Measurements from ENCODE around the gene MAGEA9B. TPM values are rescaled to one million over a fixed set of nuclear protein-coding genes. Genes with fewer than 3 reads are reported as not detected.

Gene MAGEA9B
- polyA plus RNA-seq, 1 donor from 2014 or later, result not detected

DNA sequence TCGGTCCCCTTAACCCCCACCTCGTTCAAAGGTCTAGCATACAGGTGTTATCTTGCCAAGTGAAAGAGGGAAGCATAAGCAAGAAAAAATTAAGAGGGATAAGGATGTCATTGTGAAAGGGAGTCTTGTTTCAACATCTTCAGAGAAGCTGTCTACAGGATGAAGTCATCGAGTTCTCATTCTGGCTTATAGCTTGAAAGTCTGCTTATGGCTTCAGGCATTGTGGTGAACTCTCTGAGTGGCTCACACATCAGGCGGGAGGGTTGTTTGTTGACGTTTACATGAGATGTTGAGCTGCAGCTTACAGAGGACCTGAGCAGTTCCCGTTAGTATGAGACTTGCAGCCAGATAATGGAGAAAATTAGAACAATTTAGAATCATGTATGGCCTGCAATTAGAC, 16.6 kb downstream of the MAGEA9B start:
- Histone ChIP-seq H3F3A (ENCODE audit: insufficient read depth, low read length, poor library complexity, severe bottlenecking) (no peaks in the 10 kb centered on the region), H3K36me3 (ENCODE audit: insufficient read depth, low read length) (no peaks in the 10 kb centered on the region), H3K4me3 (ENCODE audit: low read length) (no peak overlapping the region), H3K9me2 (ENCODE audit: insufficient read depth, low read length) (no peaks in the 10 kb centered on the region), H3K9ac (ENCODE audit: low read length) (no peak overlapping the region), H3K27ac (ENCODE audit: low read length) (no peak overlapping the region), H3K9me3 (ENCODE audit: low read length) (no peaks in the 10 kb centered on the region), H2AFZ (ENCODE audit: low read depth, low read length) (no peak overlapping the region), H4K20me1 (ENCODE audit: insufficient read depth) (no peaks in the 10 kb centered on the region), H3K4me2 (ENCODE audit: low read length) (no peak overlapping the region), H3K79me2 (replicated peaks; ENCODE audit: insufficient read depth, low read length) (no peaks in the 10 kb centered on the region), H3K27me3 (ENCODE audit: insufficient read depth, low read depth, low read length) (no peaks in the 10 kb centered on the region)
- TF ChIP-seq TAF1 (IDR thresholded peaks at IDR 0.05; ENCODE audit: low read depth) (no peak), MXI1 (conservative IDR thresholded peaks at IDR 0.05; ENCODE audit: poor library complexity, severe bottlenecking) (no peak), RAD21 (conservative IDR thresholded peaks at IDR 0.05) (no peak), SMC3 (conservative IDR thresholded peaks at IDR 0.05; ENCODE audit: poor library complexity) (no peak), POLR2AphosphoS5 (IDR thresholded peaks at IDR 0.05) (no peak), EZH2 (IDR thresholded peaks at IDR 0.05; ENCODE audit: borderline replicate concordance, insufficient read depth, low read length, poor library complexity, severe bottlenecking) (no peak), EP300 (conservative IDR thresholded peaks at IDR 0.05; ENCODE audit: poor library complexity, severe bottlenecking) (no peak)
- TF ChIP-seq, protein P1, sequence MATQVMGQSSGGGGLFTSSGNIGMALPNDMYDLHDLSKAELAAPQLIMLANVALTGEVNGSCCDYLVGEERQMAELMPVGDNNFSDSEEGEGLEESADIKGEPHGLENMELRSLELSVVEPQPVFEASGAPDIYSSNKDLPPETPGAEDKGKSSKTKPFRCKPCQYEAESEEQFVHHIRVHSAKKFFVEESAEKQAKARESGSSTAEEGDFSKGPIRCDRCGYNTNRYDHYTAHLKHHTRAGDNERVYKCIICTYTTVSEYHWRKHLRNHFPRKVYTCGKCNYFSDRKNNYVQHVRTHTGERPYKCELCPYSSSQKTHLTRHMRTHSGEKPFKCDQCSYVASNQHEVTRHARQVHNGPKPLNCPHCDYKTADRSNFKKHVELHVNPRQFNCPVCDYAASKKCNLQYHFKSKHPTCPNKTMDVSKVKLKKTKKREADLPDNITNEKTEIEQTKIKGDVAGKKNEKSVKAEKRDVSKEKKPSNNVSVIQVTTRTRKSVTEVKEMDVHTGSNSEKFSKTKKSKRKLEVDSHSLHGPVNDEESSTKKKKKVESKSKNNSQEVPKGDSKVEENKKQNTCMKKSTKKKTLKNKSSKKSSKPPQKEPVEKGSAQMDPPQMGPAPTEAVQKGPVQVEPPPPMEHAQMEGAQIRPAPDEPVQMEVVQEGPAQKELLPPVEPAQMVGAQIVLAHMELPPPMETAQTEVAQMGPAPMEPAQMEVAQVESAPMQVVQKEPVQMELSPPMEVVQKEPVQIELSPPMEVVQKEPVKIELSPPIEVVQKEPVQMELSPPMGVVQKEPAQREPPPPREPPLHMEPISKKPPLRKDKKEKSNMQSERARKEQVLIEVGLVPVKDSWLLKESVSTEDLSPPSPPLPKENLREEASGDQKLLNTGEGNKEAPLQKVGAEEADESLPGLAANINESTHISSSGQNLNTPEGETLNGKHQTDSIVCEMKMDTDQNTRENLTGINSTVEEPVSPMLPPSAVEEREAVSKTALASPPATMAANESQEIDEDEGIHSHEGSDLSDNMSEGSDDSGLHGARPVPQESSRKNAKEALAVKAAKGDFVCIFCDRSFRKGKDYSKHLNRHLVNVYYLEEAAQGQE (IDR thresholded peaks at IDR 0.05; ENCODE audit: borderline replicate concordance), result no peak
- TF ChIP-seq, protein P2, sequence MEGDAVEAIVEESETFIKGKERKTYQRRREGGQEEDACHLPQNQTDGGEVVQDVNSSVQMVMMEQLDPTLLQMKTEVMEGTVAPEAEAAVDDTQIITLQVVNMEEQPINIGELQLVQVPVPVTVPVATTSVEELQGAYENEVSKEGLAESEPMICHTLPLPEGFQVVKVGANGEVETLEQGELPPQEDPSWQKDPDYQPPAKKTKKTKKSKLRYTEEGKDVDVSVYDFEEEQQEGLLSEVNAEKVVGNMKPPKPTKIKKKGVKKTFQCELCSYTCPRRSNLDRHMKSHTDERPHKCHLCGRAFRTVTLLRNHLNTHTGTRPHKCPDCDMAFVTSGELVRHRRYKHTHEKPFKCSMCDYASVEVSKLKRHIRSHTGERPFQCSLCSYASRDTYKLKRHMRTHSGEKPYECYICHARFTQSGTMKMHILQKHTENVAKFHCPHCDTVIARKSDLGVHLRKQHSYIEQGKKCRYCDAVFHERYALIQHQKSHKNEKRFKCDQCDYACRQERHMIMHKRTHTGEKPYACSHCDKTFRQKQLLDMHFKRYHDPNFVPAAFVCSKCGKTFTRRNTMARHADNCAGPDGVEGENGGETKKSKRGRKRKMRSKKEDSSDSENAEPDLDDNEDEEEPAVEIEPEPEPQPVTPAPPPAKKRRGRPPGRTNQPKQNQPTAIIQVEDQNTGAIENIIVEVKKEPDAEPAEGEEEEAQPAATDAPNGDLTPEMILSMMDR (IDR thresholded peaks at IDR 0.05; ENCODE audit: poor library complexity, severe bottlenecking), result no peak

DNA sequence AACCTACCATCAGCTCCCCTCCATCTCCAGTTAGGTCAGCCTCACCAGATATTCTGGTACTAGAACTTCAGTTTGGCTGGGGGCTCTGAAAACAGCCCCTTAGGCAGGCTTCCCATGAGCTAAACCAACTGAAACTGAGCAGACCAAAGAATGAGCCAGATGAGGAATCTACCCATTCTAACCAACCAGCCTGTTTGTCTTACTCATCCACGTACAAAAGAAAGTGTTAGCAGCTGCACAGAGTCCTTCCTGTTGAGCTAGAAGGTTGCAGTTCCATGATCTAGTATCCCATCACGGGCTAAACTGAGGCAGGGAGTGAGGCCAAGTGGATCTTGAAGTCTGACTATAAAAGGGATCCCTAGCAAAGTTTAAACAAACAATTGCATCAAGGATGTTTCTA, 17.5 kb downstream of the MAGEA9B start:
- no peaks in the 10 kb centered on the region for H4K20me1 ChIP-seq (ENCODE audit: insufficient read depth)
- no peak overlapping the region for H3K9ac ChIP-seq (ENCODE audit: low read length)
- TF ChIP-seq, protein P1 (IDR thresholded peaks at IDR 0.05; ENCODE audit: borderline replicate concordance), result no peak
- TF ChIP-seq EZH2 (IDR thresholded peaks at IDR 0.05; ENCODE audit: borderline replicate concordance, insufficient read depth, low read length, poor library complexity, severe bottlenecking), result no peak
- TF ChIP-seq POLR2AphosphoS5 (IDR thresholded peaks at IDR 0.05), result no peak
- TF ChIP-seq, protein P2 (IDR thresholded peaks at IDR 0.05; ENCODE audit: poor library complexity, severe bottlenecking), result no peak
- TF ChIP-seq SMC3 (conservative IDR thresholded peaks at IDR 0.05; ENCODE audit: poor library complexity), result no peak
- no peaks in the 10 kb centered on the region for H3K9me3 ChIP-seq (ENCODE audit: low read length)
- no peak overlapping the region for H3K4me2 ChIP-seq (ENCODE audit: low read length)
- H3K36me3 ChIP-seq (ENCODE audit: insufficient read depth, low read length), result no peaks in the 10 kb centered on the region
- no peaks in the 10 kb centered on the region for H3K9me2 ChIP-seq (ENCODE audit: insufficient read depth, low read length)
- no peak overlapping the region for H3K27ac ChIP-seq (ENCODE audit: low read length)
- no peaks in the 10 kb centered on the region for H3K79me2 ChIP-seq (replicated peaks; ENCODE audit: insufficient read depth, low read length)
- H2AFZ ChIP-seq (ENCODE audit: low read depth, low read length), result no peak overlapping the region
- no peak overlapping the region for H3K4me3 ChIP-seq (ENCODE audit: low read length)
- no peaks in the 10 kb centered on the region for H3F3A ChIP-seq (ENCODE audit: insufficient read depth, low read length, poor library complexity, severe bottlenecking)
- H3K27me3 ChIP-seq (ENCODE audit: insufficient read depth, low read depth, low read length), result no peaks in the 10 kb centered on the region
